HG03575 (cell line): ENCODE data around the gene ANGPTL7.

Experiments used
- ATAC-seq: cut with Tn5 transposase; IDR thresholded peaks from one replicate; pipeline ENCODE4 v1.9.1; 2021; ENCODE audit not compliant: unreplicated experiment, insufficient number of reproducible peaks, low FRiP score; ENCODE audit errors: extremely low read depth

ANGPTL7 gene

GRCh38 chr1:11194407-11195176 is 5.4 kb downstream of the ANGPTL7 start:
- ATAC-seq: no peak

DNA sequence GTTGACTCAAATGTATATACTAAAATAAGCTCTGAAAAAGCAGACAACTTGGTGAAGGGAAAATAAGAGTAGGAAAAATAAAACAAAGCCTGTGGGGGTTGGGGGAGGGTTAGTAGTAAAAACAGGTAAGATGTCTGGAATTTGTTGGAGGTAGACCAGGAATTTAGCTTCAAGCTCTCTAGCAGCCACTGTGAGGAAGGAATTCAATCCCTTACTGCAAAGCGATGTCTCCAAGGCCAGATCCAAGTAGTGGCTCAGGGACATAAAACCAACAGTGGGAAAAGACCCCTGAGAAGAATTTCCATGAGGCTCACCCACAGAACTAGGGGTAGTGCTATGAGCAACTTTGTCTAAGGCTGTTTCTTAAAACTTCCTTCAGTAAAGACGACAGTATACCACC is 7.8 kb downstream of the ANGPTL7 start:
- no peak for ATAC-seq

GRCh38 chr1:11197359-11197758 is 8.2 kb downstream of the ANGPTL7 start:
- no peak for ATAC-seq

- no peak for ATAC-seq
Observed at GRCh38 chr1:11198257-11198656, 9.1 kb downstream of the ANGPTL7 start.

GRCh38 chr1:11198851-11199594 is 9.9 kb downstream of the ANGPTL7 start:
- ATAC-seq: no peak

DNA sequence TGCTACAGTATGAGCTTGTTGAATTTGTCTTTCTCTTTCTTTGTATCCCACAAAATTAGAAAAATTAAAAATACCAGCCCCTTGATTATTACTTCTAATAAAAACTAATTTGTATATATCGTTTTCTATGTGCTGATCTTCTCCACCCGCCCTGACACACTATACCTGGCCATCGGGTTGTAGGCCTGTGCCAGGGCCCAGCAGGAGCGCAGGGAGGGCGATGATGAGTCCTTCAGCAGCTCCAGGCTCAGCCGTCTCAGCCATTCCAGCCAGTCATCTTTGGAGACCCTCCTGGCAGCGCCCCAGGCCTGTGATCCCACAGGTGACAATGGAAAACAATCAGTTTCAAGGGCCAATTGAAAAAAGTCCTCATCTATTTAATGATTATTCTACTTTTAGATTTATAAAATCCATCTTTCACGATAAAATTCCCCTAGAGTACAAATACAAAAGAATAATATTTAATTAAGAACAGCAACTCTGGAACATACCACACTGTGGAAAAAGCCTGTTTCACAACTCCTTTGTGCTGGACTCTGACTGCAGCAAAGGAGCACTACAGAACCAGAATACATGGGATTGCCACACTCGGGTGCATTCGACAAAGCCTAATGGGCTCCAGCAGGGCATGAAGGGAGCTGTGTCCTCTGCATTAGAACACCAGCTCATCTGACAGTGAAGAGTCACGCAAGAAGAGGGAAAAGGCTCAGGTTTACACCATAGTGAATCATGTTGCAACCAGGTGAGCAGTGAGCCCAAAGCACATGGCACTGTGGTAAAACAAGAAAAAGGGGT is 15.4 kb downstream of the ANGPTL7 start:
- no peak for ATAC-seq

- no peak for ATAC-seq
Observed at GRCh38 chr1:11207898-11208611, 18.9 kb downstream of the ANGPTL7 start.

DNA sequence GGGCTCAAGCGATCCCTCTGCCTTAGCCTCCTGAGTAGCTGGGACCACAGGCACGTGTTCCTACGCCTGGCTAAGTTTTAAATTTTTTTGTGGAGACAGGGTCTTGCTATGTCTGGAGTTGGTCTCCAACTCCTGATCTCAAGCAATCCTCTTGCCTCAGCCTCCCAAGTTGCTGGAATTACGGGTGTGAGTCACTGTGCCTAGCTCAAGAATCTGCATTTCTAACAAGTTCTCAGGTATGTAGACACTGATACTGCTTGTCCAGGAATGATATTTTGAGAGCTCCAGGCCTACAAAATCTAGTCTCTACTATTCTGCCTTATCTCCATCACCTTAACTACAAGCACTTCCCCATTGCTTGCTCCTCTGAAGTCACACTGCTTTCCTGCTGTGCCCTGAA is 22.3 kb downstream of the ANGPTL7 start:
- no peak for ATAC-seq

DNA sequence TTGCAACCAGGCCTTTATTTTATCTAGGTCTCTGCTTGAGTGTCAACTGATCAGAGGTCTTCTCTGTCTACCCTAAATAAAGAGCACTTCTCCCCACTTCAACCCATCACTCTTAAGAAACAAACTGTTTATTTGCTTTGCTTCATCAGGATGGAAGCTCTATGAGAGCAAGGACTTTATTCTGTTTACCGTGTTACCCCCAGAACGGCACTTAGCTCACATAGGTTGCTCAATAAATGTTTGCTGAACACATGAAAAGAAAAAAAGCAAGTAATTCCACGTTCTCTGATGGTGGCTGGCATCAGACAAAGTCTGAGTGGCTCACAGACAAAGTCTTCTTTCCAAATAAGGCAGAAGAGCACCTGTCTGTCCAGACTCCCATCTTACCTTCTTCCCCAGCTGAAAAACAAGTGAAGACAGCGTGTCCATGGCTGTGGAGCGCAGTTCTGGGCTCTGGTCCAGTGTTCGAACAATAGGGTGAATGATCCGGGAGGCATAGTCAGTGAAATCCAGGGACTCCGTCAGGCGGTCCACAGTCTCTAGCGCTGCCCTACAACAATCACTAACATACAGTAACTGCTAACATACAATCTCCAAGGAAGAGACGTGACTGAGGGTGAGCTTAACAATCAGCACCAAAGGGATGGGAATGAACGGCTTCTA is 22.9 kb downstream of the ANGPTL7 start:
- ATAC-seq: no peak

- ATAC-seq: no peak
Observed at GRCh38 chr1:11214698-11215380, 25.7 kb downstream of the ANGPTL7 start.

GRCh38 chr1:11215381-11216005 is 26.3 kb downstream of the ANGPTL7 start:
- ATAC-seq: no peak

DNA sequence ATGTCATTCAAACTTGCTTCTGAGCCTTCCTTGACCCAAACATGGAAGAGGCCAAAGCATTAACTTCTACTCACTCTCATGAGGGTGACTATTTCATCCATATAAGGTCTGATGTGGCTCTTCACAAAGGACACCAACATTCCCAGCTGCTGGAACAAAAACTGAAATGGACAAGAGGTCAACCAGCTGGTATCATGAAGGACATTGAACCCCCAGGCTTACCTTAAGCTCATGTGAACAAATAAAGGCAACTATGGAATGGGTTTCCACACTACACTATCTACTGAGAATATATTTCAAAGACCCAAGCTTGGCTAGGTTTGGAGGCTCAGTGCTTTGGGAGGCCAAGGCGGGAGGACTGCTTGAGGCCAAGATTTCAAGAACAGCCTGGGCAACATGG is 26.9 kb downstream of the ANGPTL7 start:
- ATAC-seq: no peak

- no peak for ATAC-seq
Observed at GRCh38 chr1:11227106-11228077, 38.2 kb downstream of the ANGPTL7 start.

- no peak for ATAC-seq
Observed at GRCh38 chr1:11229203-11229602, 40.0 kb downstream of the ANGPTL7 start.

- no peak for ATAC-seq
Observed at GRCh38 chr1:11233208-11233607, 44.1 kb downstream of the ANGPTL7 start.

DNA sequence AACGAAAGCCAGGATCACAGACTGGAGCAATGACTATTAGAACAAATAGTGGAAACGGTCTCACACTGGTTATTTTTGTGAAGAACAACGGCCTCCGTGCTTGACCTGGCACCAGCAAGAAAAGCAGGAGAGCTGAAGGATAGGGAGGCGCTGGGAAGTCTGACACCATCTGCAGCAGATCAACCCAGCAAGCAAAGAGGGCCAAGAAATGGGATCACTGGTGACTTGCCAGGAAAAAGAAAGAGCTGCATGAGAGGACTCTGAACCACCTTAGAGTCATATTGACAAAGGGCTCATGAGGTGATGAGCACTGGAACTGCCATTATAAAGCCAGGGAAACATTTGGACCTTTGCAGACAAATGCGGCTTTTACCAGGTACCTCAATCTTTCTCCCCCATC is 48.2 kb downstream of the ANGPTL7 start:
- ATAC-seq: no peak

DNA sequence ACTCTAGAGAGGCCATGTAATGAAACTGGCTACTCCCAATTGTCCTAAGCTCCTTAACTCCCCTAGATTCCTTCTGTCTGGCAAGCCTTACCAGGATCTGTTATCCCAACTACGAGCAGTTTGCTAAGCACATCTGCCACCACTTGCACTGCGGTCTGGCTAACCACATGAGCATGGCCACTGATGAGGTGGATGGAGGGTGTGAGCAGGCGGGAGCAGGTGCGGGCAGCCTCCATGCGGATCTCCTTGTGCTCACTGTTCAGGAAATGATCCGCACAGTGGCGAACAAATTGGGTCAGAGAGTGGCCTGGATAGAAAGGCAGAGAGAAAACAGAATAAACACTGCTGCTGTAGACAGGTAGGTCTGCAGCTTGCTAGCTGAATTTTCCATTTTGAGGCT is 49.2 kb downstream of the ANGPTL7 start:
- no peak for ATAC-seq
